Measurements from ENCODE around the gene WT1. TPM values are rescaled to one million over a fixed set of nuclear protein-coding genes. Genes with fewer than 3 reads are reported as not detected.

WT1 gene
- total and polyA plus RNA-seq, 10 of the 15 experiments (the other 5 are each of a cell fraction or from before 2014, with no cell fraction given): 0.07 to 0.37 (median 0.08) TPM; not detected in 7

- H3K9me3 ChIP-seq (replicated peaks; ENCODE audit: control insufficient read depth, insufficient read depth, low read length): no peaks in the 10 kb centered on the region
- FAIRE-seq (no peak), ATAC-seq (no peak), DNase-seq (ENCODE audit: low read depth, low spot score) (no peak)
- H3K4me2 ChIP-seq (ENCODE audit: control insufficient read depth, insufficient read depth): no peak overlapping the region
- H3K9ac ChIP-seq (ENCODE audit: control insufficient read depth, insufficient read depth, low read length): no peak overlapping the region
- ChIA-PET CTCF (interaction anchor here (0.7 to 1.5 kb wide), 4 partner anchors 40 to 222 kb away, joined by 3 to 5 read pairs (median 3); no protein-coding TSS in a partner anchor), SMC1A (ENCODE audit: uncharacterized antibody, unreplicated experiment) (interaction anchor here (1.2 to 1.6 kb wide), 3 partner anchors 28 to 71 kb away, joined by 5 to 6 read pairs (median 6); no protein-coding TSS in a partner anchor), POLR2A (interaction anchor here (0.5 to 0.7 kb wide), 3 partner anchors 70 to 242 kb away, joined by 3 to 7 read pairs (median 4); no protein-coding TSS in a partner anchor), RAD21 (ENCODE audit: unreplicated experiment) (no interaction called here)
- H4K20me1 ChIP-seq (ENCODE audit: control insufficient read depth, insufficient read depth): no peaks in the 10 kb centered on the region
- in situ Hi-C loops (cut with MboI): no loop called here
- H3K27ac ChIP-seq (ENCODE audit: control insufficient read depth, insufficient read depth): no peak overlapping the region
- H3K36me3 ChIP-seq (ENCODE audit: control insufficient read depth in 2 of 2, insufficient read depth in 2 of 2, low read length in 1 of 2): no peaks in the 10 kb centered on the region
- no peaks in the 10 kb centered on the region for H3K4me1 ChIP-seq (ENCODE audit: control insufficient read depth, insufficient read depth, low read length)
- no peak overlapping the region for H3K4me3 ChIP-seq
- H3K27me3 ChIP-seq (replicated peaks in 1 of 2; ENCODE audit: control insufficient read depth in 2 of 2, insufficient read depth in 2 of 2, low read length in 1 of 2): no peaks in the 10 kb centered on the region; a peak in 3 of 4 replicates
- H3K79me2 ChIP-seq (ENCODE audit: control insufficient read depth, insufficient read depth, low read length): no peaks in the 10 kb centered on the region
- WGBS (ENCODE audit: insufficient coverage, insufficient replicate concordance, low lambda C conversion rate, missing lambda C conversion rate): 5% methylated on average over 2 of the region's 2 CpGs
- intact Hi-C loops (cut with micrococcal nuclease; ENCODE audit: unreplicated experiment): no loop called here
- BruUV-seq (replicated peaks): no TSS peak
- no peak overlapping the region for H2AFZ ChIP-seq (ENCODE audit: control insufficient read depth, low read depth, low read length)
- TF ChIP-seq BCLAF1 (IDR thresholded peaks at IDR 0.05) (no peak), CBX5 (IDR thresholded peaks at IDR 0.05; ENCODE audit: low read depth) (no peak), SKIL (IDR thresholded peaks at IDR 0.05; ENCODE audit: low read depth, poor library complexity, severe bottlenecking) (no peak), ZBTB40 (IDR thresholded peaks at IDR 0.05; ENCODE audit: borderline replicate concordance) (no peak), ZNF384 (IDR thresholded peaks at IDR 0.05; ENCODE audit: borderline replicate concordance, low read depth, low read length) (no peak), BCL11A (IDR thresholded peaks at IDR 0.05; ENCODE audit: low read depth, low read length) (no peak), RCOR1 (conservative IDR thresholded peaks at IDR 0.05; ENCODE audit: low read depth, low read length) (no peak), ZNF217 (IDR thresholded peaks at IDR 0.05) (no peak), ZNF592 (IDR thresholded peaks at IDR 0.05) (no peak)
These were observed 42.5 kb downstream of the WT1 start for GRCh38 chr11:32392840-32393239.

Data from GM12878 (cell line).